Measurements from ENCODE around the gene CEND1. TPM values are rescaled to one million over a fixed set of nuclear protein-coding genes. Genes with fewer than 3 reads are reported as not detected.

Gene CEND1
- total and polyA plus RNA-seq, 2 of the 13 experiments (the other 11 are each of a cell fraction or from before 2014, with no cell fraction given) = not detected

DNA sequence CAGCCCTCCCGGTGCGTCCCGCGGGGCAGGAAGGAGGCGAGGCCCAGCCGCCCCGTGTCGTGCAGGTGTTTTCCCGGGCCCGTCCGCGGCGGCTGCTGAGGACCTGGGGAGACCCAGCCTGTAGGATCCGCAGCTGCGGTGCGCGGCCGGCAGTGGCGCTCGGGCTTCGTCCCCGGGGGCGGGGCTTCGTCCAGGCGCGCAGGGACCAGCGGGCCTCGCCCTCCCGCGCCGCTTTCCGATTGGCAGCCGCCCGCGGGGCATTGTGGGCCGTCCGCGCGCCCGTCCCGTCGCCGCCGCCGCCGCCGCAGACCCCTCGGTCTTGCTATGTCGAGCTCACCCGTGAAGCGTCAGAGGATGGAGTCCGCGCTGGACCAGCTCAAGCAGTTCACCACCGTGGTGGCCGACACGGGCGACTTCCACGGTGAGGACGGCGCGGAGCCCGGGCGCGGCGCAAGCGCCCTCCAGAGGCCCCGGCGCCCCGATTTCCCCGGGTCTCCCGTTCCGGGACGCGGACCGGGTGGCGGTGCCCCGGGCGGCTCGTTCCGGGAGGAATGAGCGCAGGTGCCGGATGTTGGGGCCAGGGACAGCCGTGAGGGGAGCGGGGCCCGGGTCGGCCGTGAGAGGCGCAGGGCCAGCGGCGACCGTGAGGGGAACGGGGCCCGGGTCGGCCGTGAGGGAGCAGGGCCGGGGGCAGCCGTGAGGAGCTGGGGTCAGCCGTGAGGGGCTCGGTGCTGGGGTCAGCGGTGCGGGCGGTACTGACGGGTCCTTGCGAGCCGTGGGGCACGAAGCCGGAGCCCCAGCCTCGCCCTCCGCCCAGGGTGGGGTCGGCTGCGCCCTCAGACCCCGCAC lies 42.5 kb downstream of the CEND1 start, which contains the start of gene TALDO1 (continued):
- TF ChIP-seq USF2 (IDR thresholded peaks at IDR 0.05; ENCODE audit: low read depth, low read length) (no peak), USF2 (CRISPR knock-in tag; IDR thresholded peaks at IDR 0.05; ENCODE audit: borderline replicate concordance) (no peak), FUBP1 (CRISPR knock-in tag; IDR thresholded peaks at IDR 0.05; ENCODE audit: borderline replicate concordance) (no peak), SMARCC2 (IDR thresholded peaks at IDR 0.05) (no peak), ZNF235 (CRISPR knock-in tag; IDR thresholded peaks at IDR 0.05; ENCODE audit: borderline replicate concordance) (peak; percentile 70; the same call in 1 of the 2 replicates), GPN1 (CRISPR knock-in tag; IDR thresholded peaks at IDR 0.05; ENCODE audit: borderline replicate concordance) (no peak), ELF3 (CRISPR knock-in tag; IDR thresholded peaks at IDR 0.05) (no peak; the same call in 1 of the 2 replicates)

Measured in HepG2 (cell line).